Tracheal epithelial cell (primary cell): Measurements from ENCODE around the gene GALR1. TPM values are rescaled to one million over a fixed set of nuclear protein-coding genes. Genes with fewer than 3 reads are reported as not detected.

Source experiments
- total RNA-seq: library from RNA; depleted of rRNA; stranded (reverse); fragments of >200 nt; gene quantifications from 2 replicates; pipeline ENCODE4 v1.2.1, GENCODE V29; 2014

GALR1 gene, protein sequence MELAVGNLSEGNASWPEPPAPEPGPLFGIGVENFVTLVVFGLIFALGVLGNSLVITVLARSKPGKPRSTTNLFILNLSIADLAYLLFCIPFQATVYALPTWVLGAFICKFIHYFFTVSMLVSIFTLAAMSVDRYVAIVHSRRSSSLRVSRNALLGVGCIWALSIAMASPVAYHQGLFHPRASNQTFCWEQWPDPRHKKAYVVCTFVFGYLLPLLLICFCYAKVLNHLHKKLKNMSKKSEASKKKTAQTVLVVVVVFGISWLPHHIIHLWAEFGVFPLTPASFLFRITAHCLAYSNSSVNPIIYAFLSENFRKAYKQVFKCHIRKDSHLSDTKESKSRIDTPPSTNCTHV
- total RNA-seq, result not detected in 2 replicates

DNA sequence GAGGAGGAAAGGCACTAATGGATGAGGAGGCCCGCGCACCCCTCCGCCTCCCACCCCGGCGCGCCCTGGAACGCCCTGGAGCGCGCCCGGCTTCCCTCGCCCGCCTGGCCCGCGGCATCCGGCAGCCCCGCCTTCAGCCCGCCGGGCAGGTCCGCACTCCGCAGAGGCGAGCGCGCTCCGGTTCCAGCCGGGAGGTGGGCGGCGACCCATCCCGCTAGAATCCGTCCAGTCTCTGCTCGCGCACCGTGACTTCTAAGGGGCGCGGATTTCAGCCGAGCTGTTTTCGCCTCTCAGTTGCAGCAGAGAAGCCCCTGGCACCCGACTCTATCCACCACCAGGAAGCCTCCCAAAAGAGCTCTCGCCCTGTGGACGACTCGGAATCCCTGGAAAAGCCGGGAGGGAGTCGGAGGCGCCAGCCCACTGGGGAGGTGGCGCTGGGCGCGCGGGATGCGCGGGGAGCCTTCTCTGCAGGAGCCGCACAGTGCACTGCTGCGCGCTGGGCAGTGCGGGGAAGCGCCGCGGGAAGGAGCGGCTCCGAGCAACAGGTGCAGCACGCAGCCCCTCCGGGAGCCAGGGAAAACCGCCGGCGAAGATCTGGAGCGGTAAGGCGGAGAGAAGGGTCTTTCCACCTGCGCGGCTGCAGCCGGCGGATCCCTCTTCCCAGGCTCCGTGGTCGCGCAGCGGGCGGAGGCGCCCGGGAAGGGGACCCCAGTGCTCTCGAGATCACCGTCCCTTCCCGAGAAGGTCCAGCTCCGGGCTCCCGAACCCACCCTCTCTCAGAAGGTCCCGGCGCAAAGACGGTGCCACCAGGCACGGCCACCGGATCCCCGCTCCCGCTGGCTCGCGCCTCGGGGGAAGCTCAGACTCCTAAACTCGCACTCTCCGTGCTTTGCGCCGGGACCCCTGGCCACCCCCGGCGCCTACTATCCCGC is at the start of gene GALR1:
TSS of gene GALR1 (plus strand) at position 280 of the 932 bp plus-strand sequence. CDS start 701 bp downstream, outside the sequence.

Other genes starting within 250 kb of the GALR1 start
- gene MBP, start 117.1 kb upstream of the GALR1 start, total RNA-seq, result 31.1 and 35.0 TPM in 2 replicates